Spleen (tissue), 7 donors: ENCODE data around the gene TMEM45A.
"Not testable (repeated sequence)": the region's sequence is repeated elsewhere in the genome, so short reads cannot be mapped to it uniquely, and the experiment has no call there.

Experiments
- CTCF ChIP-seq, 11 experiments: fragments of 200-600 bp in 7 of 11; fragments of 450-650 bp in 4 of 11; sonication (generic) in 4 of 11; IDR thresholded peaks in 8 of 11; conservative IDR thresholded peaks in 3 of 11; 1 replicate in 7 of 11; 2 replicates in 4 of 11; pipeline versions ENCODE4 v1.4.0 to v1.8.0; 2016 to 2021; ENCODE audit warnings: antibody characterized with exemption in 11 of 11, inconsistent platforms in 4 of 11, mild to moderate bottlenecking in 1 of 11
- POLR2A ChIP-seq, 3 donors: fragments of 450-650 bp; IDR thresholded peaks; one replicate each; pipeline ENCODE4 v1.5.1; 2017; ENCODE audit warnings: antibody characterized with exemption in 3 of 3, mild to moderate bottlenecking in 1 of 3
- donor health status: DM: no; HTN: no; CAD: no; lungs with moderate emphysema.
- donor health status: DM: no; HTN: no; CAD: no.
- donor health status: DM: no; HTN: no; CAD: no.

DNA sequence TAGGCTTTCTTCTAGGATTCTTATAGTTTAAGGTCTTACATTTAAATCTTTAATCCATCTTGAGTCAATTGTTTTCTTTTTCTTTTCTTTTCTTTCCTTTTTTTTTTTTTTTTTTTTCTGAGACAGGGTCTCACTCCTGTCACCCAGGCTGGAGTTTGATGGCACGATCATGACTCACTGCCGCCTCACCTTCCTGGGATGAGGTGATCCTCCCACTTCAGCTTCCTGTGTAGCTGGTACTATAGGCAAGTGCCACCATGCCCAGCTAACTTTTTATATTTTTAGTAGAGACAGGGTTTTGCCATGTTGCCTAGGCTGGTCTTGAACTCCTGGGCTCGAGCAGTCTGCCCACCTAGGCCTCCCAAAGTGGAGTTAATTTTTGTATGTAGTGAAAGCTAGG lies 49.0 kb downstream of the TMEM45A start:
- not testable (repeated sequence) for TF ChIP-seq CTCF (IDR thresholded peaks at IDR 0.05 in 8 of 11, conservative IDR thresholded peaks at IDR 0.05 in 3 of 11); POLR2A (IDR thresholded peaks at IDR 0.05)
